IMR-90 (cell line): ENCODE measurements around the gene HOATZ. TPM values are rescaled to one million over a fixed set of nuclear protein-coding genes. Genes with fewer than 3 reads are reported as not detected.

Experiments used
- ATAC-seq: fragments of 200-7000 bp; cut with Tn5 transposase; 2 replicates; pipeline ENCODE4 v1.9.1; 2020; ENCODE audit warnings: low read depth, mild to moderate bottlenecking, moderate library complexity
- BruUV-seq: library from RNA; stranded (reverse); fragments of 400-500 nt; replicated peaks from 2 replicates; lab custom pipeline; 2021; lab: Mats Ljungman, UMichigan
- CTCF ChIA-PET: fragments of 300-600 bp; formaldehyde crosslinking; extraction: SDS; loops from one replicate; lab custom pipeline; 2021; ENCODE audit warnings: antibody characterized with exemption; lab: Yijun Ruan, JAX
- POLR2A ChIA-PET: fragments of 300-600 bp; sonication (Branson Sonifier 250); formaldehyde crosslinking; loops from one replicate; lab custom pipeline; 2022; ENCODE audit warnings: antibody characterized with exemption; ENCODE audit not compliant: unreplicated experiment; lab: Charles Lee
- DNase-seq: peaks from one replicate; pipeline ENCODE4 v3.0.0; 2013
- H2AFZ ChIP-seq: replicated peaks from 2 replicates; pipeline ENCODE3; 2013; ENCODE audit warnings: low read length, mild to moderate bottlenecking; ENCODE audit not compliant: poor library complexity
- H2AK5ac ChIP-seq: 2 replicates; pipeline ENCODE4 v1.6.1; 2013; ENCODE audit warnings: low read depth, low read length, inconsistent platforms
- H2AK9ac ChIP-seq: replicated peaks from 2 replicates; pipeline ENCODE3; 2013; ENCODE audit warnings: mild to moderate bottlenecking, low read depth, low read length, moderate library complexity; ENCODE audit not compliant: poor library complexity
- H2BK120ac ChIP-seq: 2 replicates; pipeline ENCODE4 v1.6.1; 2013; ENCODE audit warnings: low read depth, low read length, inconsistent platforms
- H2BK15ac ChIP-seq: 3 replicates; pipeline ENCODE4 v1.6.1; 2013; ENCODE audit warnings: low read depth, low read length, inconsistent platforms
- H2BK20ac ChIP-seq: 2 replicates; pipeline ENCODE4 v1.6.1; 2013; ENCODE audit warnings: low read depth, mild to moderate bottlenecking, inconsistent platforms, low read length, moderate library complexity
- H2BK5ac ChIP-seq: 2 replicates; pipeline ENCODE4 v1.6.1; 2013; ENCODE audit warnings: mild to moderate bottlenecking, low read depth, low read length, inconsistent platforms; ENCODE audit not compliant: poor library complexity, severe bottlenecking
- H3K14ac ChIP-seq: replicated peaks from 2 replicates; pipeline ENCODE4 v1.6.1; 2013; ENCODE audit warnings: low read depth, low read length, inconsistent platforms
- H3K18ac ChIP-seq: 2 replicates; pipeline ENCODE4 v1.6.1; 2013; ENCODE audit warnings: low read depth, low read length, control low read depth
- H3K23ac ChIP-seq: 2 replicates; pipeline ENCODE4 v1.6.1; 2013; ENCODE audit warnings: low read depth, low read length, inconsistent platforms
- H3K27ac ChIP-seq: 2 replicates; pipeline ENCODE4 v1.5.1; 2013; ENCODE audit warnings: mild to moderate bottlenecking, control low read depth, low read length; ENCODE audit not compliant: insufficient read depth
- H3K27me3 ChIP-seq: 2 replicates; pipeline ENCODE4 v1.6.1; 2013; ENCODE audit warnings: low read length; ENCODE audit not compliant: control insufficient read depth, insufficient read depth
- H3K36me3 ChIP-seq: 2 replicates; pipeline ENCODE4 v1.6.1; 2013; ENCODE audit warnings: low read length, mixed read lengths; ENCODE audit not compliant: control insufficient read depth, insufficient read depth
- H3K4ac ChIP-seq: 2 replicates; pipeline ENCODE4 v1.6.1; 2013; ENCODE audit warnings: low read depth, low read length, inconsistent platforms
- H3K4me1 ChIP-seq: 2 replicates; pipeline ENCODE4 v1.6.1; 2013; ENCODE audit warnings: low read length, mixed read lengths; ENCODE audit not compliant: control insufficient read depth, insufficient read depth
- H3K4me2 ChIP-seq: 2 replicates; pipeline ENCODE4 v1.6.1; 2013; ENCODE audit warnings: low read depth, mild to moderate bottlenecking, control low read depth, low read length, moderate library complexity
- H3K4me3 ChIP-seq: 2 replicates; pipeline ENCODE4 v1.5.1; 2013; ENCODE audit warnings: low read depth, mild to moderate bottlenecking, control low read depth, low read length, moderate library complexity; ENCODE audit not compliant: insufficient read depth
- H3K56ac ChIP-seq: 2 replicates; pipeline ENCODE4 v1.6.1; 2013; ENCODE audit warnings: low read length, inconsistent platforms; ENCODE audit not compliant: insufficient read depth; ENCODE audit errors: extremely low read depth
- H3K79me1 ChIP-seq, 2 experiments: 2 replicates each; pipeline ENCODE4 v1.6.1; 2013; ENCODE audit warnings: low read length in 2 of 2, inconsistent platforms in 1 of 2, low read depth in 1 of 2
- H3K9ac ChIP-seq: 2 replicates; pipeline ENCODE4 v1.6.1; 2013; ENCODE audit warnings: low read depth, low read length, control low read depth
- H3K9me1 ChIP-seq: 2 replicates; pipeline ENCODE4 v1.6.1; 2013; ENCODE audit warnings: low read length, inconsistent platforms; ENCODE audit not compliant: insufficient read depth
- H3K9me3 ChIP-seq: 2 replicates; pipeline ENCODE4 v1.6.1; 2013; ENCODE audit warnings: low read length; ENCODE audit not compliant: control insufficient read depth, insufficient read depth
- H4K20me1 ChIP-seq: 2 replicates; pipeline ENCODE4 v1.6.1; 2013; ENCODE audit warnings: low read length, inconsistent platforms; ENCODE audit not compliant: insufficient read depth
- H4K5ac ChIP-seq: 2 replicates; pipeline ENCODE4 v1.6.1; 2013; ENCODE audit warnings: mild to moderate bottlenecking, low read depth, low read length, control low read depth
- H4K8ac ChIP-seq, 2 experiments: 2 replicates each; pipeline ENCODE4 v1.6.1; 2013; ENCODE audit warnings: low read depth in 2 of 2, low read length in 2 of 2, control low read depth in 1 of 2, inconsistent platforms in 1 of 2
- H4K91ac ChIP-seq: 2 replicates; pipeline ENCODE4 v1.6.1; 2013; ENCODE audit warnings: low read depth, low read length, inconsistent platforms; ENCODE audit not compliant: insufficient read depth
- BHLHE40 ChIP-seq: fragments of 150-350 bp; IDR thresholded peaks from 2 replicates; pipeline ENCODE4 v1.6.1; 2016; ENCODE audit warnings: mild to moderate bottlenecking, low read depth, low read length
- CEBPB ChIP-seq: IDR thresholded peaks from 2 replicates; pipeline ENCODE4 v1.6.1; 2012; ENCODE audit warnings: low read depth, low read length, improper control_type of control experiment
- CHD1 ChIP-seq: IDR thresholded peaks from 2 replicates; pipeline ENCODE4 v1.6.1; 2012; ENCODE audit warnings: low read depth, low read length, improper control_type of control experiment
- FOS ChIP-seq: fragments of 150-350 bp; IDR thresholded peaks from 2 replicates; pipeline ENCODE4 v1.6.1; 2016; ENCODE audit warnings: low read depth, low read length
- MAFK ChIP-seq: IDR thresholded peaks from 2 replicates; pipeline ENCODE4 v1.6.1; 2012; ENCODE audit warnings: low read depth, low read length, improper control_type of control experiment
- MAZ ChIP-seq: IDR thresholded peaks from 2 replicates; pipeline ENCODE4 v1.6.1; 2012; ENCODE audit warnings: low read depth, mild to moderate bottlenecking, low read length, improper control_type of control experiment, moderate library complexity, borderline replicate concordance
- MXI1 ChIP-seq: IDR thresholded peaks from 2 replicates; pipeline ENCODE4 v1.6.1; 2012; ENCODE audit warnings: low read depth, mild to moderate bottlenecking, low read length, moderate library complexity, borderline replicate concordance
- NFE2L2 ChIP-seq: fragments of 150-350 bp; IDR thresholded peaks from 2 replicates; pipeline ENCODE4 v1.6.1; 2016; ENCODE audit warnings: low read depth, mild to moderate bottlenecking, low read length
- POLR2A ChIP-seq: IDR thresholded peaks from 2 replicates; pipeline ENCODE4 v1.6.1; 2012; ENCODE audit warnings: mild to moderate bottlenecking, low read depth, low read length
- RAD21 ChIP-seq: IDR thresholded peaks from 2 replicates; pipeline ENCODE4 v1.6.1; 2012; ENCODE audit warnings: low read length, improper control_type of control experiment
- RCOR1 ChIP-seq: IDR thresholded peaks from 2 replicates; pipeline ENCODE4 v1.6.1; 2012; ENCODE audit warnings: mild to moderate bottlenecking, low read length, improper control_type of control experiment; ENCODE audit not compliant: insufficient replicate concordance
- RFX5 ChIP-seq: IDR thresholded peaks from 2 replicates; pipeline ENCODE4 v1.8.0; 2012; ENCODE audit warnings: low read depth, mild to moderate bottlenecking, low read length, moderate library complexity
- SMC3 ChIP-seq: fragments of 150-350 bp; IDR thresholded peaks from 2 replicates; pipeline ENCODE4 v1.6.1; 2016; ENCODE audit warnings: low read depth, mild to moderate bottlenecking, antibody characterized with exemption, low read length, moderate library complexity
- USF2 ChIP-seq: fragments of 150-350 bp; IDR thresholded peaks from 2 replicates; pipeline ENCODE4 v1.6.1; 2017; ENCODE audit warnings: mild to moderate bottlenecking, antibody characterized with exemption, low read length, low read depth
- WGBS, 2 experiments: methylation state at CpG; one replicate each; pipeline versions ENCODE4 v1.1.5 to v1.1.7; 2013; ENCODE audit warnings: missing lambda C conversion rate in 2 of 2; ENCODE audit not compliant: insufficient read length in 1 of 2; ENCODE audit errors: extremely low coverage in 2 of 2; 5-methylcytosine and 5-hydroxymethylcytosine counted together
- dilution Hi-C: fragments of 300-500 bp; cut with HindIII; formaldehyde crosslinking; loops from one replicate; pipeline ENCODE4 v1.14.3; 2018; ENCODE audit warnings: low sequenced_read_pairs; ENCODE audit not compliant: unreplicated experiment
- in situ Hi-C: fragments of 300-500 bp; cut with MboI; formaldehyde crosslinking; loops from 3 replicates; pipeline ENCODE4 v1.14.3; 2019; ENCODE audit warnings: low sequenced_read_pairs, inconsistent platforms, mixed read lengths
- intact Hi-C: fragments of 100-400 bp; cut with micrococcal nuclease; formaldehyde crosslinking; loops from 2 replicates; pipeline ENCODE4 v1.10.0; 2022
- polyA plus RNA-seq, 3 experiments: library from polyadenylated mRNA; depleted of rRNA; stranded (reverse); fragments of >200 nt; gene quantifications; 2 replicates each; pipeline ENCODE4 v1.2.3, GENCODE V29; 2012; ENCODE audit warnings: low replicate concordance in 1 of 3
- total RNA-seq: library from RNA; depleted of rRNA; stranded (reverse); fragments of >200 nt; gene quantifications from 2 replicates; pipeline ENCODE4 v1.2.3, GENCODE V29; 2012
- TF ChIP-seq, protein P1 (sequence below): conservative IDR thresholded peaks from 2 replicates; pipeline ENCODE4 v1.5.1; 2012; ENCODE audit warnings: mild to moderate bottlenecking, low read depth, low read length, improper control_type of control experiment
- TF ChIP-seq, protein P2 (sequence below): fragments of 150-350 bp; IDR thresholded peaks from 2 replicates; pipeline ENCODE4 v1.6.1; 2016; ENCODE audit warnings: low read depth, mild to moderate bottlenecking, low read length, moderate library complexity, borderline replicate concordance

HOATZ gene
- total and polyA plus RNA-seq, 2 of the 4 experiments (the other 2 are of a cell fraction): not detected

DNA sequence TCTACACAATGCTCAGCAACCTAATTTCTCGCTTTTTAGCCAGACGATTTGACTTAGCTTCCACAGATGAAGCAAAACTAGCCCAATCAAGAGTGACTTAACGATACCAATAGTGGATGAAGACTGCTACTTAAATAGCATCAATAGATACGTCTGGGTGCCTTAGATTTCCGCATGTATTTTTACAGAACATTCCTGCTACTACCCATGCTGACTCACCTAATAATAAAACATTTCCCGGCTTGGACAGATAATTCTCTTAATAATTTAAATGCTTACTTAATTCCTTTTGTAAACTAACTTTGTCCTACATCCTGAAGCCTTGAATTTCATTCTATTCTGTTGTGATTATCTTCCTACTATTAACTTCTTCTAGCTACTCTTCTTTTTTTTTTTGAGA lies 20.7 kb downstream of the HOATZ start:
- Histone ChIP-seq H3K4me3 (no peak overlapping the region), H3K9ac (no peak overlapping the region), H3K9me1 (peaks cover 12% of the 10 kb centered on the region), H2BK120ac (no peak overlapping the region), H3K23ac (no peak overlapping the region), H2AK9ac (no peak overlapping the region), H3K18ac (no peak overlapping the region), H2AK5ac (no peak overlapping the region), H2BK15ac (no peak overlapping the region), H3K4me2 (no peak overlapping the region), H3K79me1 (peaks cover 5 to 18% of the 10 kb centered on the region in 2 experiments; a peak in 2 of 4 replicates), H4K20me1 (no peaks in the 10 kb centered on the region), H3K9me3 (no peaks in the 10 kb centered on the region; the same call in 1 of the 2 replicates), H3K27ac (no peak overlapping the region), H3K56ac (no peak overlapping the region), H2BK20ac (no peak overlapping the region), H3K27me3 (no peaks in the 10 kb centered on the region), H3K14ac (no peak overlapping the region), H2BK5ac (no peak overlapping the region), H3K36me3 (no peaks in the 10 kb centered on the region), H4K5ac (no peak overlapping the region), H3K4ac (no peak overlapping the region), H4K91ac (no peak overlapping the region), H2AFZ (no peak overlapping the region), H3K4me1 (peaks cover 10% of the 10 kb centered on the region), H4K8ac (no peak overlapping the region)
- ChIA-PET POLR2A (no interaction called here), CTCF (interaction anchor here (0.6 to 1.6 kb wide), 2 partner anchors 80 to 1406 kb away, joined by 3 to 5 read pairs; no protein-coding TSS in a partner anchor)
- dilution Hi-C loops: no loop called here
- TF ChIP-seq MXI1: no peak
- TF ChIP-seq SMC3: no peak
- TF ChIP-seq BHLHE40: no peak
- TF ChIP-seq, protein P1, sequence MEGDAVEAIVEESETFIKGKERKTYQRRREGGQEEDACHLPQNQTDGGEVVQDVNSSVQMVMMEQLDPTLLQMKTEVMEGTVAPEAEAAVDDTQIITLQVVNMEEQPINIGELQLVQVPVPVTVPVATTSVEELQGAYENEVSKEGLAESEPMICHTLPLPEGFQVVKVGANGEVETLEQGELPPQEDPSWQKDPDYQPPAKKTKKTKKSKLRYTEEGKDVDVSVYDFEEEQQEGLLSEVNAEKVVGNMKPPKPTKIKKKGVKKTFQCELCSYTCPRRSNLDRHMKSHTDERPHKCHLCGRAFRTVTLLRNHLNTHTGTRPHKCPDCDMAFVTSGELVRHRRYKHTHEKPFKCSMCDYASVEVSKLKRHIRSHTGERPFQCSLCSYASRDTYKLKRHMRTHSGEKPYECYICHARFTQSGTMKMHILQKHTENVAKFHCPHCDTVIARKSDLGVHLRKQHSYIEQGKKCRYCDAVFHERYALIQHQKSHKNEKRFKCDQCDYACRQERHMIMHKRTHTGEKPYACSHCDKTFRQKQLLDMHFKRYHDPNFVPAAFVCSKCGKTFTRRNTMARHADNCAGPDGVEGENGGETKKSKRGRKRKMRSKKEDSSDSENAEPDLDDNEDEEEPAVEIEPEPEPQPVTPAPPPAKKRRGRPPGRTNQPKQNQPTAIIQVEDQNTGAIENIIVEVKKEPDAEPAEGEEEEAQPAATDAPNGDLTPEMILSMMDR: no peak
- TF ChIP-seq MAFK: no peak
- TF ChIP-seq POLR2A: no peak
- TF ChIP-seq RFX5: no peak
- TF ChIP-seq MAZ: no peak
- TF ChIP-seq USF2: no peak
- TF ChIP-seq RAD21: no peak
- TF ChIP-seq, protein P2, sequence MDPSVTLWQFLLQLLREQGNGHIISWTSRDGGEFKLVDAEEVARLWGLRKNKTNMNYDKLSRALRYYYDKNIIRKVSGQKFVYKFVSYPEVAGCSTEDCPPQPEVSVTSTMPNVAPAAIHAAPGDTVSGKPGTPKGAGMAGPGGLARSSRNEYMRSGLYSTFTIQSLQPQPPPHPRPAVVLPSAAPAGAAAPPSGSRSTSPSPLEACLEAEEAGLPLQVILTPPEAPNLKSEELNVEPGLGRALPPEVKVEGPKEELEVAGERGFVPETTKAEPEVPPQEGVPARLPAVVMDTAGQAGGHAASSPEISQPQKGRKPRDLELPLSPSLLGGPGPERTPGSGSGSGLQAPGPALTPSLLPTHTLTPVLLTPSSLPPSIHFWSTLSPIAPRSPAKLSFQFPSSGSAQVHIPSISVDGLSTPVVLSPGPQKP: no peak
- TF ChIP-seq RCOR1: no peak
- TF ChIP-seq CEBPB: no peak
- TF ChIP-seq NFE2L2: no peak
- TF ChIP-seq FOS: no peak
- no peak for TF ChIP-seq CHD1
- intact Hi-C loops: no loop called here
- in situ Hi-C loops: no loop called here
- BruUV-seq: no TSS peak
- ATAC-seq: no peak
- no CpG with 5 or more reads among the region's 6 CpGs for WGBS, 2 experiments
- no peak for DNase-seq
